ENCODE data around the gene IREB2.
A peak's percentile ranks its signal among the peaks of the same experiment; 100 is the strongest.
"Not testable (repeated sequence)": the region's sequence is repeated elsewhere in the genome, so short reads cannot be mapped to it uniquely, and the experiment has no call there.

IREB2 gene

GRCh38 chr15:78437762-78438618 lies at the start of gene IREB2:
Gene IREB2 (plus strand): TSS chr15:78438216. CDS start chr15:78438338, 122 bp downstream.
- DNase-seq (ENCODE audit: low read depth) = peak; percentile 97

- no peak for DNase-seq (ENCODE audit: low read depth)
These were observed 49.2 kb upstream of the IREB2 start for GRCh38 chr15:78388865-78389264.

GRCh38 chr15:78389322-78389721 lies 48.7 kb upstream of the IREB2 start:
- no peak for DNase-seq (ENCODE audit: low read depth)

GRCh38 chr15:78389738-78390137 lies 48.3 kb upstream of the IREB2 start:
- no peak for DNase-seq (ENCODE audit: low read depth)

GRCh38 chr15:78390242-78390641 lies 47.8 kb upstream of the IREB2 start:
- no peak for DNase-seq (ENCODE audit: low read depth)

GRCh38 chr15:78390826-78391225 lies 47.2 kb upstream of the IREB2 start:
- no peak for DNase-seq (ENCODE audit: low read depth)

- DNase-seq (ENCODE audit: low read depth) = no peak
These were observed 46.2 kb upstream of the IREB2 start for GRCh38 chr15:78391781-78392180.

GRCh38 chr15:78392430-78392829 lies 45.6 kb upstream of the IREB2 start:
- DNase-seq (ENCODE audit: low read depth) = no peak

GRCh38 chr15:78393137-78393536 lies 44.9 kb upstream of the IREB2 start:
- DNase-seq (ENCODE audit: low read depth) = no peak

GRCh38 chr15:78394026-78394425 lies 44.0 kb upstream of the IREB2 start:
- DNase-seq (ENCODE audit: low read depth) = no peak

- DNase-seq (ENCODE audit: low read depth) = no peak
These were observed 42.9 kb upstream of the IREB2 start for GRCh38 chr15:78394981-78395616.

GRCh38 chr15:78396186-78396814 lies 41.7 kb upstream of the IREB2 start:
- DNase-seq (ENCODE audit: low read depth) = no peak

- no peak for DNase-seq (ENCODE audit: low read depth)
These were observed 41.0 kb upstream of the IREB2 start for GRCh38 chr15:78396976-78397375.

- DNase-seq (ENCODE audit: low read depth) = no peak
These were observed 40.6 kb upstream of the IREB2 start for GRCh38 chr15:78397382-78397781.

- no peak for DNase-seq (ENCODE audit: low read depth)
These were observed 39.8 kb upstream of the IREB2 start for GRCh38 chr15:78398076-78398825.

GRCh38 chr15:78399091-78399490 lies 38.9 kb upstream of the IREB2 start:
- no peak for DNase-seq (ENCODE audit: low read depth)

GRCh38 chr15:78402061-78402610 lies 35.9 kb upstream of the IREB2 start:
- DNase-seq (ENCODE audit: low read depth) = no peak

GRCh38 chr15:78404125-78404524 lies 33.9 kb upstream of the IREB2 start:
- DNase-seq (ENCODE audit: low read depth) = no peak

GRCh38 chr15:78404796-78405195 lies 33.2 kb upstream of the IREB2 start:
- DNase-seq (ENCODE audit: low read depth) = not testable (repeated sequence)

- DNase-seq (ENCODE audit: low read depth) = no peak
These were observed 32.6 kb upstream of the IREB2 start for GRCh38 chr15:78405336-78405924.

- DNase-seq (ENCODE audit: low read depth) = no peak
These were observed 31.9 kb upstream of the IREB2 start for GRCh38 chr15:78406016-78406585.

Measured in activated T-cell treated with anti-CD3 and anti-CD28 coated beads for 24 hours (primary cell).